DOHH2 (cell line): Measurements from ENCODE around the gene DNTT.

Experiments used
- H3F3A ChIP-seq: fragments of 200-600 bp; sonication (generic), shearing (Covaris generic); 2 replicates; pipeline ENCODE4 v1.6.0; 2016; ENCODE audit warnings: antibody characterized with exemption, mild to moderate bottlenecking; ENCODE audit not compliant: control insufficient read depth, insufficient read depth
- H3K27ac ChIP-seq: fragments of 200-600 bp; sonication (generic); 2 replicates; pipeline ENCODE4 v1.5.1; 2014; ENCODE audit warnings: low read depth, mild to moderate bottlenecking, low read length, moderate library complexity
- H3K27me3 ChIP-seq: fragments of 200-600 bp; sonication (generic); 2 replicates; pipeline ENCODE4 v1.6.1; 2014; ENCODE audit warnings: mild to moderate bottlenecking, low read length, mixed read lengths; ENCODE audit not compliant: control insufficient read depth
- H3K36me3 ChIP-seq: fragments of 200-600 bp; sonication (generic); 2 replicates; pipeline ENCODE4 v1.6.1; 2014; ENCODE audit warnings: mild to moderate bottlenecking, low read length, moderate library complexity, mixed read lengths; ENCODE audit not compliant: control insufficient read depth
- H3K4me1 ChIP-seq: fragments of 200-600 bp; sonication (generic); 2 replicates; pipeline ENCODE4 v1.6.1; 2014; ENCODE audit warnings: mild to moderate bottlenecking, low read length, mixed read lengths; ENCODE audit not compliant: control insufficient read depth
- H3K4me2 ChIP-seq: fragments of 200-600 bp; sonication (generic); 2 replicates; pipeline ENCODE4 v1.6.0; 2014; ENCODE audit warnings: mild to moderate bottlenecking, low read length, moderate library complexity
- H3K4me3 ChIP-seq: fragments of 200-600 bp; sonication (generic); 2 replicates; pipeline ENCODE4 v1.5.1; 2014; ENCODE audit warnings: mild to moderate bottlenecking, low read length, mixed read lengths
- H3K79me2 ChIP-seq: fragments of 200-600 bp; sonication (generic); 2 replicates; pipeline ENCODE4 v1.6.1; 2014; ENCODE audit warnings: mild to moderate bottlenecking, low read length, mixed read lengths; ENCODE audit not compliant: control insufficient read depth
- H3K9me2 ChIP-seq: fragments of 200-600 bp; sonication (generic); replicated peaks from 2 replicates; pipeline ENCODE4 v1.6.1; 2014; ENCODE audit warnings: mild to moderate bottlenecking, low read length, mixed read lengths; ENCODE audit not compliant: control insufficient read depth
- H3K9me3 ChIP-seq: fragments of 200-600 bp; sonication (generic); 2 replicates; pipeline ENCODE4 v1.6.1; 2014; ENCODE audit warnings: antibody characterized with exemption, low read length, mixed read lengths; ENCODE audit not compliant: control insufficient read depth, insufficient read depth
- H4K20me1 ChIP-seq: fragments of 200-600 bp; sonication (generic); 2 replicates; pipeline ENCODE4 v1.6.0; 2014; ENCODE audit warnings: low read depth, mild to moderate bottlenecking, antibody characterized with exemption, low read length, moderate library complexity; ENCODE audit not compliant: control insufficient read depth, insufficient read depth
- EZH2phosphoT487 ChIP-seq: fragments of 200-600 bp; sonication (generic); IDR thresholded peaks from 2 replicates; pipeline ENCODE4 v1.6.1; 2017; ENCODE audit warnings: borderline replicate concordance, mild to moderate bottlenecking, antibody characterized with exemption, low read length, moderate library complexity, mixed read lengths
- TF ChIP-seq, protein P1 (sequence below): fragments of 200-600 bp; sonication (generic); IDR thresholded peaks from one replicate; pipeline ENCODE4 v1.5.1; 2014; ENCODE audit warnings: antibody characterized with exemption, mild to moderate bottlenecking, low read depth, low read length; ENCODE audit not compliant: poor library complexity, severe bottlenecking

DNTT gene

DNA sequence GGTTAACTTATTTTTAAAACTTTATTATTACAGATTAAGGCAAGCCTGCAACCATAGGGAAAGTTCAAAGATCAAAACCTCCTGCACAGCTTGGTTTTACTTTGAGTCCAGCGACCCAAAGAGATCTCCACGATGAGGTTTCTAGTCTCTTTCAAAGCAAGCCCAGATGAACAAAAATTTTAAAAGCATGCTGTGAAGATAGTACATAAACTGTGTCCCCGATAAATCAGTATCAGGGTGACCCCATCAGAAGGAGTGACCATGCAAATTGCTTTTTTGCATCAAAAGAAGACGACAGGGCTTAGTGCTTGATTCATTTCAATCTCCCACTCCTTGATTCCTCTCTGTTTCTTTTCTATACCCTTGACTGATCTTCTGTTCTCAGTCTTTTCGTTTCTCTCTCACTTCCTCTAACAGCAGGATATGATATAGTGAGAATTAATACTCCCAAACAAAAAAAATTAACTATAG is 16.0 kb upstream of the DNTT start:
- Histone ChIP-seq H4K20me1 (no peaks in the 10 kb centered on the region), H3K79me2 (peaks cover 19% of the 10 kb centered on the region), H3K9me2 (no peaks in the 10 kb centered on the region), H3K4me2 (peak overlapping the region; percentile 76), H3K36me3 (peaks cover 5% of the 10 kb centered on the region; the same call in 1 of the 2 replicates), H3K27me3 (no peaks in the 10 kb centered on the region), H3K4me3 (peak overlapping the region; percentile 66), H3K27ac (peak overlapping the region; percentile 97), H3K4me1 (peaks cover 92% of the 10 kb centered on the region), H3K9me3 (no peaks in the 10 kb centered on the region), H3F3A (peaks cover 53% of the 10 kb centered on the region)
- TF ChIP-seq, protein P1, sequence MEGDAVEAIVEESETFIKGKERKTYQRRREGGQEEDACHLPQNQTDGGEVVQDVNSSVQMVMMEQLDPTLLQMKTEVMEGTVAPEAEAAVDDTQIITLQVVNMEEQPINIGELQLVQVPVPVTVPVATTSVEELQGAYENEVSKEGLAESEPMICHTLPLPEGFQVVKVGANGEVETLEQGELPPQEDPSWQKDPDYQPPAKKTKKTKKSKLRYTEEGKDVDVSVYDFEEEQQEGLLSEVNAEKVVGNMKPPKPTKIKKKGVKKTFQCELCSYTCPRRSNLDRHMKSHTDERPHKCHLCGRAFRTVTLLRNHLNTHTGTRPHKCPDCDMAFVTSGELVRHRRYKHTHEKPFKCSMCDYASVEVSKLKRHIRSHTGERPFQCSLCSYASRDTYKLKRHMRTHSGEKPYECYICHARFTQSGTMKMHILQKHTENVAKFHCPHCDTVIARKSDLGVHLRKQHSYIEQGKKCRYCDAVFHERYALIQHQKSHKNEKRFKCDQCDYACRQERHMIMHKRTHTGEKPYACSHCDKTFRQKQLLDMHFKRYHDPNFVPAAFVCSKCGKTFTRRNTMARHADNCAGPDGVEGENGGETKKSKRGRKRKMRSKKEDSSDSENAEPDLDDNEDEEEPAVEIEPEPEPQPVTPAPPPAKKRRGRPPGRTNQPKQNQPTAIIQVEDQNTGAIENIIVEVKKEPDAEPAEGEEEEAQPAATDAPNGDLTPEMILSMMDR = no peak
- TF ChIP-seq EZH2phosphoT487 = no peak

DNA sequence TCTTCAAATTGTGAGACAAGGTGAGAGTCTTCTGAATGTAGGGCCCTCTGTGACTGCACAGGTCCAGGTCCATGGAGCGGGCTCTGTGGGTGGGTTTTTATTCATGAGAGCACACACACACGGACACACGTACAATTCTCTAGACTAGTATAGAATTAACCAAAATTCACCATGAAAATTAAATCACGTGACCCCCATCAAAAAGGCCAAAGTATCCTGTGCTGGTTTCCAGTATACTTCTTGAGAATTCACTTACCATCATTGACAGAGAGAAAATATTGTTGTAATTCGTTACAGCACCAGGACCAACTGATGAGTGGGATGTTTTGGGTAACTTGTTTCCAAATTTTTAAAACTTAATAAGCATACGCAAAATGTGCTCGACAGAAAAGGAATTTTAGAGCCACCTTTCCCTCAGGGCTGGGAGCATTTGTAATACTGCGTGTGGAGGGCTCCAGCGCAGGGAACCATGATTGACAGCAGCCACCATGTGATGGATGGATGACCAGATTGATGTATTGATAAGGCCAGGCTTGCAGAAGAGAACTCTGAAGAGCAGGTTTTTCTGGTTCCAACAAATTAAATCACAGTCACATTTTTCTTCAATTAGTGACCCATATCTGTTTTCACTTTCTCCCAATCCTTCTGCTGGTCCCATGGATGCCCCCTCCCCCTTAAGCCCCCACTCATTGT is 14.9 kb upstream of the DNTT start:
- Histone ChIP-seq H3F3A (peaks cover 53% of the 10 kb centered on the region), H3K27ac (peak overlapping the region; percentile 97), H3K4me2 (peak overlapping the region; percentile 76)

DNA sequence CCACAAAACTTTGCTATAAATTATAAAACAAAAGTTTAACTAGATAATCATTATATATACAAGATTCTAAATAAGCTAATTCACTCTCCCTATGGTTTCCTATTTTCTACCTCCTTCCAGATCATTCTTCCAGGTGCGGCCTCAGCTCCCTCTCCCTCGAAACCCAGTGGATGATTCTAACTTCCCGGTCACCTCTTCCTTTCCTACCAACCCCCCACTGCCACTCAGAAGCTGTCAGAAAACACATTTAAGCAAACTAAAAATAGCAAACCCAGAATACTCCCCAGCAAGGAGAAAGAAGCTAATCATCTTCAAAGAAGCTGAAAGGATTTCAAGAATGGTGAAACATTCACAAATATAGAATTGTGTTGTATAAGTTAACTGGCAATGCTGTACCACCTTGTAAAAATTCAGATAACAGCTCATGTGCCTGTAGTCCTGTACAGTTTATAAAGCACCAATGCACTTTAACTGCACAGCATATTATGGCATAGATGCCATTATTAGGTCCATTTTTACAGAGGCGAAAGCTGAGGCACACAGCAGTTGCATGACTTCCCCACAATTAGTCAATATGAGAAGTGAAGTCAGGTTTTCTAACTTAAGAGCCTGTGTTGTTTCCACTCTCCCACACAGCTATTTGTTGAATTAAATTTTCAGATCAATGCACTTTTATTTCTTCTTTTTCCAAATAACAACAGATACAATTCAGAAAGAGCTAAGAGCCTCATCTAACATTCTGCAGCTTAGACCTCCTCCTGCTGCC is 13.7 kb upstream of the DNTT start:
- H4K20me1 ChIP-seq = no peaks in the 10 kb centered on the region
- no peaks in the 10 kb centered on the region for H3K9me3 ChIP-seq
- H3K36me3 ChIP-seq = peaks cover 5% of the 10 kb centered on the region; the same call in 1 of the 2 replicates
- peaks cover 17% of the 10 kb centered on the region for H3K79me2 ChIP-seq
- TF ChIP-seq EZH2phosphoT487 = no peak
- TF ChIP-seq, protein P1 = no peak
- H3F3A ChIP-seq = peaks cover 53% of the 10 kb centered on the region
- H3K27ac ChIP-seq = peak overlapping the region; percentile 97
- H3K27me3 ChIP-seq = no peaks in the 10 kb centered on the region
- no peaks in the 10 kb centered on the region for H3K9me2 ChIP-seq
- peaks cover 94% of the 10 kb centered on the region for H3K4me1 ChIP-seq
- H3K4me3 ChIP-seq = peak overlapping the region; percentile 44
- H3K4me2 ChIP-seq = peak overlapping the region; percentile 76

More for the DNA sequence above, 14.9 kb upstream of the DNTT start:
- Histone ChIP-seq H4K20me1 (no peaks in the 10 kb centered on the region), H3K9me3 (no peaks in the 10 kb centered on the region), H3K27me3 (no peaks in the 10 kb centered on the region), H3K4me1 (peaks cover 93% of the 10 kb centered on the region), H3K36me3 (peaks cover 5% of the 10 kb centered on the region; the same call in 1 of the 2 replicates), H3K79me2 (peaks cover 19% of the 10 kb centered on the region), H3K4me3 (peak overlapping the region; percentile 43), H3K9me2 (no peaks in the 10 kb centered on the region)
- TF ChIP-seq, protein P1 = no peak
- TF ChIP-seq EZH2phosphoT487 = no peak
